IPS-18c (cell line): Measurements from ENCODE around the gene CLIP3.

Source experiments
- H3K4me3 ChIP-seq: 2 replicates; pipeline ENCODE4 v1.7.0; 2013; ENCODE audit warnings: low read depth, mild to moderate bottlenecking, low read length, moderate library complexity; ENCODE audit not compliant: insufficient read depth
- H3K9me3 ChIP-seq: one replicate; pipeline ENCODE4 v1.6.1; 2013; ENCODE audit warnings: mild to moderate bottlenecking, low read length, moderate library complexity; ENCODE audit not compliant: control insufficient read depth, insufficient read depth

The CLIP3 gene

DNA sequence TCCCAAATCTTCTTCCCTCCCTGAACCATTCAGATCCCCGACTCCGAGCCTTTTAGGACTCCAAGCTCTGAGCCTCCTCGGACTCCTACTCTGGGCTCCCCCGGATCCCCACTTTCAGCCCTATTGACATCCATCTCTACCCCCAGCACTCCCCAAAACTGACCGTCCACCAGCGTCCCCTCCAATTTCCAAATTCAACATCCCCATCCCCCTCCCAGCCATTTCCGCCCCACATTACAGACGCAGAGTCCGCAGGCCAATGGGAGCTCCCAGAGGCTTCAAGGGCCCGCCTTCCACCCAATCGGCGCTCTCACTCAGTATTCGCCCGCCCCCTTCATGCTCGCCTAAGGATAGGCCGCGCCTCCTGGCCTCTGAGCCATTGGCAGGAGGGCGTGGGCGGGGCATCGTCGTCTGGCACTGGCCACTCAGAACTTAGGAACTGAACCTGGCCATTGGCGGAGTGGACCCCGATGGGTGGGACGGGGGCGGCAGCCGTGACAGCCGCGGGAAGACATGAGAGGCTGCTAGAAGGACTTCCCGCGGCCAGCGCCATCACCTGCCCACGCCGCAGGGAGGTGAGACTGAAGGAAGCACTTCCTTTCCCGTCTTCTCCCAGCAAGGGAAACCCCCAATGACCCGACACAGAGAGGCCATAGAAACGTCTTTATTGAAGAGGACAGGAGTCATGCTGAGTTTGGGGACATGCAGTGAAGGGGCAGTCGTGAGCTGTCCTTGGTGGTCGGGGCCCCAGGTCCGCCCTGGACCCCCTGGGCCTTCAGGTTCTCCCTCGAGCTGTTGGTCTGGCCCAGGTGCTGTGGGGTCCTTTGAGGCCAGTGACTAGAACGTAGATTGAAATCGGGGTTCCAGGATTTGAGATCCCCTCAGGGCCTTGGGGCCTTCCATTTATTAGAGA, 18.4 kb downstream of the CLIP3 start, which contains the start of gene ALKBH6:
Gene ALKBH6 (minus strand): TSS at position 202 of the 913 bp plus-strand sequence. CDS start 816 bp downstream, outside the sequence.
- peak within 1 kb of the TSS; percentile 53 for H3K4me3 ChIP-seq
- H3K9me3 ChIP-seq: peaks cover 2% of the 10 kb centered on the region

DNA sequence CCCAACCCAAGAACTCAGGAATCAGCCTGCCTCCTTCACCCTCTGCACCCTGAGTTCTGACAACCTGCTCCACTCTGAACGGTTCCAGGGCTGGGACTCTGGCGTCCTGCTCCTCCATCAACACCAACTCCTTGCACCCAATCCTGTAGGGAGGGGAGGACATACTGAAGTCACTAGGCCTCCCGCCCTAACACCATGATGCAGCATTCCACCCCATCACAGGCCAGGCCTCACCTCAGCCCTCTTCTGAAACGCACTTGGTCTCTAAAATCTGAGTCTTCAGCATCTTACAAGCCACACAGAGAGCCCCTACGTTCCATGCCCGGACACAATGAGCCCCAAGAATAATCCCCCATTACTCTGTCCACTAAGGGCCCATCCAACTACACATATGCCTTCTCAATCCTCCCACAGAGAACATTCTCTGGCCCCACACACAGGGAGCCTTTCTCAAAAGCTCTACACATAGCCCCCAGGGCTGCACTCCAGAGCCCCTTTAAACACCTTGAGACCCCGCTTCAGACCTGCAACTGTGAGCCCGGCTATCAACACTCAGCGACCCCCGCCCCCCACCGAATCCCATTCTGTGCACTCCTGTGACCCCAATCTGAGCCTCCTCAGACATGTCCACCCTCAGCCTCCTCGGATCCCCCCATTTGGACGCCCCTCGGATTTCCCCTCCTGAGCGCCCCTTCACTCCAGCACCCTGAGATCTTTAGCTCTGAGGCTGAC, 19.2 kb downstream of the CLIP3 start:
- Histone ChIP-seq H3K9me3 (peaks cover 2% of the 10 kb centered on the region), H3K4me3 (peak overlapping the region; percentile 53)

GRCh38 chr19:36010402-36010801, 22.3 kb downstream of the CLIP3 start:
- H3K9me3 ChIP-seq: no peaks in the 10 kb centered on the region
- no peak overlapping the region for H3K4me3 ChIP-seq

DNA sequence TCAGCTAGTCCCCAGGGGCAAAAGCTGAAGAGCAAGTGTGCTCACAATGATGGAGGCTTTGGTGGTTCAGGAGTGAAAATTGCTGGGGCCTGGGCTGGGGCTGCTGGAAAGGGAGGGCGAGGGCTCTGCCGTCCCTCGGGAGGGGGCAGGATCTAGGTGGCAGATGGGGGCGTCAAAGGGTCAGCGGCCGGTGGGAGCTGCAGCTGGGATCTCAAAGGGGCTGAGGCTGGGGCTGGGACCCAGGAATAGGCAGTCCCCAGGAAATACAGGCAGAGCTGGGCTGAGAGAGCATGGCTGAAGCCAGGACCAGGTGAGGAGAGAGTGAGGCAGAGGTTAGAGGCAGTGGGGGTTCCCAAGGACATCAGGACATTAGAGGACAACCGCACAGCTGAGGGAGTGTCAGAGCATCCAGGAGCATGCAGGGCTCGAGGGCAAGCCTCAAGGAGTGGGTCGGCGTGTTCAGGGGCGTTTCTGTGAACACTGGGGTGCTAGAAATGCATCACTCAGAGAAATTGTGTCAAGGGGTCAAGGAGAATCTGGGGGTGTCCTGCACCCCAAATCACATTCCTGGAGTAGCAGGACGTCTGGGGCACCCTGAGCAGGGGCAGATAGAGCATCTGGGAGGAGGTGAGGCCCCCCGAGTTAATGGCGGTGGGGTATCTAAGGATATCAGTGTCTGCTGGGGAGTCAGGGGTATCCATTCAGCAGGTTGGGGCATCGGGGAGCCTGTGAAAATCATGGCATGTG, 22.9 kb downstream of the CLIP3 start:
- peak overlapping the region; percentile 52; the same call in 1 of the 2 replicates for H3K4me3 ChIP-seq
- no peaks in the 10 kb centered on the region for H3K9me3 ChIP-seq

- Histone ChIP-seq H3K9me3 (no peaks in the 10 kb centered on the region), H3K4me3 (peak overlapping the region; percentile 52; the same call in 1 of the 2 replicates)
Measured at GRCh38 chr19:36009220-36009619, 23.5 kb downstream of the CLIP3 start.

- peak within 1 kb of the TSS; percentile 52 for H3K4me3 ChIP-seq
- no peaks in the 10 kb centered on the region for H3K9me3 ChIP-seq
Measured at GRCh38 chr19:36008336-36008978, 24.2 kb downstream of the CLIP3 start, which contains the start of gene SYNE4. Gene SYNE4 (minus strand): TSS chr19:36008813. CDS start chr19:36008681, 132 bp downstream.

DNA sequence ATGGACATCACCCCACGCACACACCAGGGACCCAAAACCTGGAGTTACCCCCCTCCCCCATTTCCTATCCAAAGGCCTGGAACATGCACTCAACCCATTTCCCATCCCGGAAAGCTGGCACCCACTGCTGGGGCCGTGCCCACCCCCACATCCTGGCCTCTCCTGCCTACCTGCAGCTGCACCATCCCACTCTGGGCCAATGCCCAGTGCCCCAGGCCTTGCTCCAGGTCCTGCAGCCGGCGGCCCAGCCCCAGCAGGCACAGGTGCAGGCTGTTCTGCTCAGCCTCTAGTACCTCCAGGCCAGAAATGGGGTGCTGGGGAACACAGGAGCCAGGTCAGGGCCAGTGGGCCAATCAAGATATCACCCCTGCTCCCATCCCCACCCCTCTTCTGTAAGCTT, 25.7 kb downstream of the CLIP3 start:
- Histone ChIP-seq H3K9me3 (no peaks in the 10 kb centered on the region), H3K4me3 (no peak overlapping the region)

DNA sequence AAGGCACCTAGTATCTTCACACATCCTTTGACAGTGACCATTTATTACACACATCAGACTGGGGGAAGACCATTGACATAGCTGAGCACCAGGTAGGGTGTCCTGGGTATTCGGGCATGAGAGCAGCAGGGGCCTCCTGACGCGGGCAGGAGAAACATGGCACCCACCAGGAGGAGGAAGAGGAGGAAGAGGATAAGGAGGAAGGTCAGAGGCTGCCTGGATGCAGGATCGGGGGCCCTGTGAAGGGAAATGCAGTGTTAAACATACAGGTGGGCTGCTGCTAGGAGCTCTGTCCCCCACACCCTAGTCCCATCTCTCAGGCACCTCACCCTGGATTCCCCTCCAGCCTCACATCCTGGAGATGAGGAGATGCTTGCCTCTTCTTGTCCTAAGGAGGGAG, 29.4 kb downstream of the CLIP3 start:
- no peaks in the 10 kb centered on the region for H3K9me3 ChIP-seq
- no peak overlapping the region for H3K4me3 ChIP-seq

- no peak overlapping the region for H3K4me3 ChIP-seq
Measured at GRCh38 chr19:36001605-36002004, 31.1 kb downstream of the CLIP3 start.

GRCh38 chr19:35996777-35997176, 35.9 kb downstream of the CLIP3 start:
- Histone ChIP-seq H3K9me3 (no peaks in the 10 kb centered on the region), H3K4me3 (no peak overlapping the region)

More at GRCh38 chr19:36001605-36002004, 31.1 kb downstream of the CLIP3 start:
- no peaks in the 10 kb centered on the region for H3K9me3 ChIP-seq

- no peaks in the 10 kb centered on the region for H3K9me3 ChIP-seq
Measured at GRCh38 chr19:35995048-35995993, 37.4 kb downstream of the CLIP3 start, which contains the start of gene SDHAF1. Gene SDHAF1 (plus strand): TSS chr19:35995188. CDS start chr19:35995275, 87 bp downstream.

GRCh38 chr19:35993923-35994598, 38.6 kb downstream of the CLIP3 start:
- Histone ChIP-seq H3K9me3 (no peaks in the 10 kb centered on the region), H3K4me3 (no peak overlapping the region)

More at GRCh38 chr19:35995048-35995993, 37.4 kb downstream of the CLIP3 start, which contains the start of gene SDHAF1:
- H3K4me3 ChIP-seq: peak within 1 kb of the TSS; percentile 98

DNA sequence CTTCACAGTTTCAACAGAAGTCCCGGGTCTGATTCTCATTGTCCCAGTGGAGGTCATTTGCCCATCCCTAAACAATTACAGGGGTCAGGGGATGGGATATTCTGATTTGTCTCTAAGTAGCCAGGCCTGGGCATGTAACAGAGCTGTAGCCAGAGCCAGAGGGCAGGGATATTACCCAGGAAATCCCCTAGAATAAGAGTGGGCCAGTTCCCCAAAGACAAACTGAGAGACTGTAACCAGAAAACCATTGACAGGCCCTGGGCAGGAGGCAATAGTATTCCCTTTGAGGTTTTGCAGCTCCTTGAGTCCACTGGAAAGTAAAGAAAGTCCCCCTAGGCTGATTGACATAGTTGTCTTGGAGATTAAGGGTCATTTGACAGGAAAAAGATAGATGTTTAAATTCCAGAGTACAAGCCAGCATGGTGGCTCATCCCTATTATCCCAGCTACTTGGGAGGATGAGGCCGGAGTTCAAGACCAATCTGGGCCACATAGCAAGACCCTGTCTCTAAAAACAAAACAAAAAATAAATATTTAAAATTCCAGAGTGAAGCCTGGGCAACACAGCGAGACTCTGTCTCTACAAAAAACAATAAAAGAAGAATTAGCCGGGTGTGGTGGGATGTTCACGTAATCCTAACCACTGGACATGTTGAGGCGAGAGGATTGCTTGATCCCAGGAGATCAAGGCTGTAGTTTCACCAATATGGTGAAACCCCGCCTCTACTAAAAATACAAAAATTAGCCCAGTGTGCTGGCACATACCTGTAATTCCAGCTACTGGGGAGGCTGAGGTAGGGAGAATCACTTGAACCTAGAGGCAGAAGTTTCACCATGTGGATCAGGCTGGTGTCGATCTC, 39.5 kb downstream of the CLIP3 start:
- Histone ChIP-seq H3K4me3 (no peak overlapping the region), H3K9me3 (peaks cover 2% of the 10 kb centered on the region)

GRCh38 chr19:35991731-35992450, 40.8 kb downstream of the CLIP3 start:
- H3K9me3 ChIP-seq: peaks cover 2% of the 10 kb centered on the region
- no peak overlapping the region for H3K4me3 ChIP-seq
